Measurements from ENCODE around the gene PAPSS2. TPM values are rescaled to one million over a fixed set of nuclear protein-coding genes. Genes with fewer than 3 reads are reported as not detected.

The PAPSS2 gene
- total RNA-seq, 1 experiment from 2014 or later, result 14.6 TPM

GRCh38 chr10:87632454-87632853, 27.2 kb upstream of the PAPSS2 start:
- Histone ChIP-seq H2AFZ (ENCODE audit: low read depth, low read length, poor library complexity, severe bottlenecking) (no peak overlapping the region), H3K4me2 (ENCODE audit: low read length) (no peak overlapping the region), H3K4me1 (ENCODE audit: control insufficient read depth in 1 of 2, insufficient read depth in 2 of 2, low read length in 2 of 2) (peaks cover 0 to 21% of the 10 kb centered on the region in 2 experiments; a peak in 3 of 4 replicates), H3K9me2 (ENCODE audit: insufficient read depth) (no peaks in the 10 kb centered on the region), H3K9me3 (ENCODE audit: control insufficient read depth in 1 of 2, insufficient read depth in 1 of 2, low read depth in 1 of 2, low read length in 2 of 2) (no peaks in the 10 kb centered on the region), H3K79me2 (ENCODE audit: insufficient read depth, low read length) (no peaks in the 10 kb centered on the region), H3K4me3 (replicated peaks in 1 of 2; ENCODE audit: low read depth in 1 of 2, low read length in 2 of 2) (no peak overlapping the region), H4K20me1 (ENCODE audit: insufficient read depth) (no peaks in the 10 kb centered on the region), H3K27me3 (ENCODE audit: insufficient read depth, low read length) (no peaks in the 10 kb centered on the region), H3K36me3 (ENCODE audit: control insufficient read depth in 1 of 2, insufficient read depth in 2 of 2, low read length in 2 of 2) (no peaks in the 10 kb centered on the region), H3K27ac (ENCODE audit: low read depth, low read length) (no peak overlapping the region), H3K9ac (ENCODE audit: low read length) (no peak overlapping the region)
- no peak for ATAC-seq
- intact Hi-C loops (cut with micrococcal nuclease), result no loop called here
- CTCF ChIA-PET, result no interaction called here
- RAD21 ChIA-PET (ENCODE audit: low non-redundant PET in 1 of 2, low total read pairs in 2 of 2, uncharacterized antibody in 2 of 2, unreplicated experiment in 2 of 2), result no interaction called here
- no peak for DNase-seq (ENCODE audit: low read depth, low spot score)
- BruUV-seq (replicated peaks), result no TSS peak
- TF ChIP-seq RAD21 (IDR thresholded peaks at IDR 0.05; ENCODE audit: low read depth) (no peak), ELF1 (IDR thresholded peaks at IDR 0.05; ENCODE audit: borderline replicate concordance, low read depth) (no peak), ZBTB33 (IDR thresholded peaks at IDR 0.05; ENCODE audit: extremely low read depth, insufficient replicate concordance, low read length) (no peak), SP1 (IDR thresholded peaks at IDR 0.05; ENCODE audit: low read depth) (no peak), CEBPB (IDR thresholded peaks at IDR 0.05; ENCODE audit: low read depth) (no peak)
- TF ChIP-seq, protein P1, sequence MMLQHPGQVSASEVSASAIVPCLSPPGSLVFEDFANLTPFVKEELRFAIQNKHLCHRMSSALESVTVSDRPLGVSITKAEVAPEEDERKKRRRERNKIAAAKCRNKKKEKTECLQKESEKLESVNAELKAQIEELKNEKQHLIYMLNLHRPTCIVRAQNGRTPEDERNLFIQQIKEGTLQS (IDR thresholded peaks at IDR 0.05), result no peak
- POLR2A ChIA-PET, result no interaction called here

GRCh38 chr10:87634311-87634710, 25.4 kb upstream of the PAPSS2 start:
- H3K9me2 ChIP-seq (ENCODE audit: insufficient read depth), result no peaks in the 10 kb centered on the region
- intact Hi-C loops (cut with micrococcal nuclease), result no loop called here
- DNase-seq (ENCODE audit: low read depth, low spot score), result no peak
- no TSS peak for BruUV-seq (replicated peaks)
- RAD21 ChIA-PET (ENCODE audit: low non-redundant PET in 1 of 2, low total read pairs in 2 of 2, uncharacterized antibody in 2 of 2, unreplicated experiment in 2 of 2), result no interaction called here
- no peaks in the 10 kb centered on the region for H3K27me3 ChIP-seq (ENCODE audit: insufficient read depth, low read length)
- no peaks in the 10 kb centered on the region for H4K20me1 ChIP-seq (ENCODE audit: insufficient read depth)
- peaks cover 0 to 21% of the 10 kb centered on the region in 2 experiments; a peak in 3 of 4 replicates for H3K4me1 ChIP-seq (ENCODE audit: control insufficient read depth in 1 of 2, insufficient read depth in 2 of 2, low read length in 2 of 2)
- CTCF ChIA-PET, result no interaction called here
- H2AFZ ChIP-seq (ENCODE audit: low read depth, low read length, poor library complexity, severe bottlenecking), result no peak overlapping the region
- H3K9ac ChIP-seq (ENCODE audit: low read length), result no peak overlapping the region
- POLR2A ChIA-PET, result no interaction called here
- H3K4me3 ChIP-seq (replicated peaks in 1 of 2; ENCODE audit: low read depth in 1 of 2, low read length in 2 of 2), result no peak overlapping the region
- no peak for ATAC-seq
- H3K9me3 ChIP-seq (ENCODE audit: control insufficient read depth in 1 of 2, insufficient read depth in 1 of 2, low read depth in 1 of 2, low read length in 2 of 2), result no peaks in the 10 kb centered on the region
- no peak for TF ChIP-seq TCF7L2 (IDR thresholded peaks at IDR 0.05; ENCODE audit: borderline replicate concordance, extremely low read depth, insufficient read depth, insufficient read length)
- no peak for TF ChIP-seq POLR2A (IDR thresholded peaks at IDR 0.05; ENCODE audit: borderline replicate concordance, extremely low read depth, insufficient read depth, insufficient read length)
- no peak for TF ChIP-seq SRF (IDR thresholded peaks at IDR 0.05; ENCODE audit: low read depth)
- no peak for TF ChIP-seq CBX3 (IDR thresholded peaks at IDR 0.05; ENCODE audit: low read depth)
- TF ChIP-seq EGR1 (IDR thresholded peaks at IDR 0.05; ENCODE audit: low read depth), result no peak
- no peak for TF ChIP-seq ZFX (IDR thresholded peaks at IDR 0.05)
- TF ChIP-seq SIN3A (IDR thresholded peaks at IDR 0.05; ENCODE audit: low read depth), result no peak
- TF ChIP-seq SP1 (IDR thresholded peaks at IDR 0.05; ENCODE audit: low read depth), result no peak
- no peak for TF ChIP-seq ZNF274 (IDR thresholded peaks at IDR 0.05; ENCODE audit: low read depth, low read length)
- no peak overlapping the region for H3K4me2 ChIP-seq (ENCODE audit: low read length)
- no peaks in the 10 kb centered on the region for H3K36me3 ChIP-seq (ENCODE audit: control insufficient read depth in 1 of 2, insufficient read depth in 2 of 2, low read length in 2 of 2)
- H3K79me2 ChIP-seq (ENCODE audit: insufficient read depth, low read length), result no peaks in the 10 kb centered on the region
- no peak overlapping the region for H3K27ac ChIP-seq (ENCODE audit: low read depth, low read length)
